Measurements from ENCODE around the gene HRAS. TPM values are rescaled to one million over a fixed set of nuclear protein-coding genes. Genes with fewer than 3 reads are reported as not detected.

HRAS gene
- total and polyA plus RNA-seq, 2 of the 13 experiments (the other 11 are each of a cell fraction or from before 2014, with no cell fraction given): 32.9 to 50.0 TPM

DNA sequence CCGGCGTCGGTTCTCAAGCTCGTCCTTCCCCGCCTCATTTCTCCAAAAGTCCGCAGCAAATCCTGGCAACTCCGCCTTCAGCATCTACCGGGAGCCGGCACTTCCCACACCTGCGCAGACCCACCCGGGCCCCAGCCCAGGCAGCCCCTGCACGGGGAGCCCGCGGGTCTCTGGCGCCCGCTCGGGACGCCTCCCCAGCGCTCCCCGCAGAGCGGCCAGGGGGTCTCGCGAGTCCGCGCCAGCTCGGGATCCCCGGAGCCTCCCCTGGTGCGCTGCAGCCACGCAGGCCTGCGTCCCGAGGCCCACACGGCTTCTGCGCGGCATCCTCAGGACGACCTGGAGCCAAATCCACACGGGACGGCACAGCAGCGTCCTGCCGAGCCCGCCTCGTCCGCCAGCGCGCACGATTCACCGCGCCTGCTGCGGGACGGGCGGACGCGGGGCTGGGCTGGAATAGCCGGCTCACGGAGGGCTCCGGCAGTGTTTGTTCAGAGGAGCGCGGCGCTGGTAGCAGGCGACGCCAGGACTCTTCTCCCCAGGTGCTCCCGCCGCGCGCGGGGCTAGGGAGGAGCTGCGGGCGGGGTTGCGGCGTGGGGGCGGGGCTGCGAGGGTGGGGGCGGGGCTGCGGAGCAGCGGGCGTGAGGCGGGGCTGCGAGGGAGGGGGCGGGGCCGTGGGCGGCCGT is 40.1 kb upstream of the HRAS start (continued):
- TF ChIP-seq, protein P1, sequence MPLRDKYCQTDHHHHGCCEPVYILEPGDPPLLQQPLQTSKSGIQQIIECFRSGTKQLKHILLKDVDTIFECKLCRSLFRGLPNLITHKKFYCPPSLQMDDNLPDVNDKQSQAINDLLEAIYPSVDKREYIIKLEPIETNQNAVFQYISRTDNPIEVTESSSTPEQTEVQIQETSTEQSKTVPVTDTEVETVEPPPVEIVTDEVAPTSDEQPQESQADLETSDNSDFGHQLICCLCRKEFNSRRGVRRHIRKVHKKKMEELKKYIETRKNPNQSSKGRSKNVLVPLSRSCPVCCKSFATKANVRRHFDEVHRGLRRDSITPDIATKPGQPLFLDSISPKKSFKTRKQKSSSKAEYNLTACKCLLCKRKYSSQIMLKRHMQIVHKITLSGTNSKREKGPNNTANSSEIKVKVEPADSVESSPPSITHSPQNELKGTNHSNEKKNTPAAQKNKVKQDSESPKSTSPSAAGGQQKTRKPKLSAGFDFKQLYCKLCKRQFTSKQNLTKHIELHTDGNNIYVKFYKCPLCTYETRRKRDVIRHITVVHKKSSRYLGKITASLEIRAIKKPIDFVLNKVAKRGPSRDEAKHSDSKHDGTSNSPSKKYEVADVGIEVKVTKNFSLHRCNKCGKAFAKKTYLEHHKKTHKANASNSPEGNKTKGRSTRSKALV (CRISPR knock-in tag; IDR thresholded peaks at IDR 0.05): peak; percentile 83
- TF ChIP-seq ZIK1 (CRISPR knock-in tag; IDR thresholded peaks at IDR 0.05; ENCODE audit: borderline replicate concordance, low read depth) (0 out of 2 replicates have a peak, but pooled peaks have one; percentile 16), GPN1 (CRISPR knock-in tag; IDR thresholded peaks at IDR 0.05; ENCODE audit: borderline replicate concordance) (no peak), ONECUT2 (CRISPR knock-in tag; IDR thresholded peaks at IDR 0.05) (no peak), CHCHD3 (CRISPR knock-in tag; IDR thresholded peaks at IDR 0.05) (0 out of 2 replicates have a peak, but pooled peaks have one; percentile 80), MED8 (CRISPR knock-in tag; IDR thresholded peaks at IDR 0.05; ENCODE audit: insufficient replicate concordance) (peak; percentile 59), ZNF75D (CRISPR knock-in tag; IDR thresholded peaks at IDR 0.05; ENCODE audit: borderline replicate concordance) (no peak), NCOA5 (CRISPR knock-in tag; IDR thresholded peaks at IDR 0.05) (no peak), MED13 (CRISPR knock-in tag; IDR thresholded peaks at IDR 0.05) (no peak), ZSCAN30 (CRISPR knock-in tag; IDR thresholded peaks at IDR 0.05) (no peak), ZNF615 (CRISPR knock-in tag; IDR thresholded peaks at IDR 0.05; ENCODE audit: borderline replicate concordance) (no peak), MIXL1 (CRISPR knock-in tag; IDR thresholded peaks at IDR 0.05) (no peak), TEAD2 (CRISPR knock-in tag; IDR thresholded peaks at IDR 0.05) (no peak), ZNF775 (CRISPR knock-in tag; IDR thresholded peaks at IDR 0.05; ENCODE audit: borderline replicate concordance) (no peak), RFX5 (IDR thresholded peaks at IDR 0.05; ENCODE audit: low read depth, low read length) (no peak)
- TF ChIP-seq, protein P2, sequence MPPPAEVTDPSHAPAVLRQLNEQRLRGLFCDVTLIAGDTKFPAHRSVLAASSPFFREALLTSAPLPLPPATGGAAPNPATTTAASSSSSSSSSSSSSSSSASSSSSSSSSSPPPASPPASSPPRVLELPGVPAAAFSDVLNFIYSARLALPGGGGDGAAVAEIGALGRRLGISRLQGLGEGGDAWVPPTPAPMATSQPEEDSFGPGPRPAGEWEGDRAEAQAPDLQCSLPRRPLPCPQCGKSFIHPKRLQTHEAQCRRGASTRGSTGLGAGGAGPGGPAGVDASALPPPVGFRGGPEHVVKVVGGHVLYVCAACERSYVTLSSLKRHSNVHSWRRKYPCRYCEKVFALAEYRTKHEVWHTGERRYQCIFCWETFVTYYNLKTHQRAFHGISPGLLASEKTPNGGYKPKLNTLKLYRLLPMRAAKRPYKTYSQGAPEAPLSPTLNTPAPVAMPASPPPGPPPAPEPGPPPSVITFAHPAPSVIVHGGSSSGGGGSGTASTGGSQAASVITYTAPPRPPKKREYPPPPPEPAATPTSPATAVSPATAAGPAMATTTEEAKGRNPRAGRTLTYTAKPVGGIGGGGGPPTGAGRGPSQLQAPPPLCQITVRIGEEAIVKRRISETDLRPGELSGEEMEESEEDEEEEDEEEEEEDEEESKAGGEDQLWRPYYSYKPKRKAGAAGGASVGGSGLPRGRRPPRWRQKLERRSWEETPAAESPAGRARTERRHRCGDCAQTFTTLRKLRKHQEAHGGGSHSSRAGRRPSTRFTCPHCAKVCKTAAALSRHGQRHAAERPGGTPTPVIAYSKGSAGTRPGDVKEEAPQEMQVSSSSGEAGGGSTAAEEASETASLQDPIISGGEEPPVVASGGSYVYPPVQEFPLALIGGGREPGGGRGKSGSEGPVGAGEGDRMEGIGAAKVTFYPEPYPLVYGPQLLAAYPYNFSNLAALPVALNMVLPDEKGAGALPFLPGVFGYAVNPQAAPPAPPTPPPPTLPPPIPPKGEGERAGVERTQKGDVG (CRISPR knock-in tag; IDR thresholded peaks at IDR 0.05; ENCODE audit: borderline replicate concordance): no peak
- TF ChIP-seq, protein P3, sequence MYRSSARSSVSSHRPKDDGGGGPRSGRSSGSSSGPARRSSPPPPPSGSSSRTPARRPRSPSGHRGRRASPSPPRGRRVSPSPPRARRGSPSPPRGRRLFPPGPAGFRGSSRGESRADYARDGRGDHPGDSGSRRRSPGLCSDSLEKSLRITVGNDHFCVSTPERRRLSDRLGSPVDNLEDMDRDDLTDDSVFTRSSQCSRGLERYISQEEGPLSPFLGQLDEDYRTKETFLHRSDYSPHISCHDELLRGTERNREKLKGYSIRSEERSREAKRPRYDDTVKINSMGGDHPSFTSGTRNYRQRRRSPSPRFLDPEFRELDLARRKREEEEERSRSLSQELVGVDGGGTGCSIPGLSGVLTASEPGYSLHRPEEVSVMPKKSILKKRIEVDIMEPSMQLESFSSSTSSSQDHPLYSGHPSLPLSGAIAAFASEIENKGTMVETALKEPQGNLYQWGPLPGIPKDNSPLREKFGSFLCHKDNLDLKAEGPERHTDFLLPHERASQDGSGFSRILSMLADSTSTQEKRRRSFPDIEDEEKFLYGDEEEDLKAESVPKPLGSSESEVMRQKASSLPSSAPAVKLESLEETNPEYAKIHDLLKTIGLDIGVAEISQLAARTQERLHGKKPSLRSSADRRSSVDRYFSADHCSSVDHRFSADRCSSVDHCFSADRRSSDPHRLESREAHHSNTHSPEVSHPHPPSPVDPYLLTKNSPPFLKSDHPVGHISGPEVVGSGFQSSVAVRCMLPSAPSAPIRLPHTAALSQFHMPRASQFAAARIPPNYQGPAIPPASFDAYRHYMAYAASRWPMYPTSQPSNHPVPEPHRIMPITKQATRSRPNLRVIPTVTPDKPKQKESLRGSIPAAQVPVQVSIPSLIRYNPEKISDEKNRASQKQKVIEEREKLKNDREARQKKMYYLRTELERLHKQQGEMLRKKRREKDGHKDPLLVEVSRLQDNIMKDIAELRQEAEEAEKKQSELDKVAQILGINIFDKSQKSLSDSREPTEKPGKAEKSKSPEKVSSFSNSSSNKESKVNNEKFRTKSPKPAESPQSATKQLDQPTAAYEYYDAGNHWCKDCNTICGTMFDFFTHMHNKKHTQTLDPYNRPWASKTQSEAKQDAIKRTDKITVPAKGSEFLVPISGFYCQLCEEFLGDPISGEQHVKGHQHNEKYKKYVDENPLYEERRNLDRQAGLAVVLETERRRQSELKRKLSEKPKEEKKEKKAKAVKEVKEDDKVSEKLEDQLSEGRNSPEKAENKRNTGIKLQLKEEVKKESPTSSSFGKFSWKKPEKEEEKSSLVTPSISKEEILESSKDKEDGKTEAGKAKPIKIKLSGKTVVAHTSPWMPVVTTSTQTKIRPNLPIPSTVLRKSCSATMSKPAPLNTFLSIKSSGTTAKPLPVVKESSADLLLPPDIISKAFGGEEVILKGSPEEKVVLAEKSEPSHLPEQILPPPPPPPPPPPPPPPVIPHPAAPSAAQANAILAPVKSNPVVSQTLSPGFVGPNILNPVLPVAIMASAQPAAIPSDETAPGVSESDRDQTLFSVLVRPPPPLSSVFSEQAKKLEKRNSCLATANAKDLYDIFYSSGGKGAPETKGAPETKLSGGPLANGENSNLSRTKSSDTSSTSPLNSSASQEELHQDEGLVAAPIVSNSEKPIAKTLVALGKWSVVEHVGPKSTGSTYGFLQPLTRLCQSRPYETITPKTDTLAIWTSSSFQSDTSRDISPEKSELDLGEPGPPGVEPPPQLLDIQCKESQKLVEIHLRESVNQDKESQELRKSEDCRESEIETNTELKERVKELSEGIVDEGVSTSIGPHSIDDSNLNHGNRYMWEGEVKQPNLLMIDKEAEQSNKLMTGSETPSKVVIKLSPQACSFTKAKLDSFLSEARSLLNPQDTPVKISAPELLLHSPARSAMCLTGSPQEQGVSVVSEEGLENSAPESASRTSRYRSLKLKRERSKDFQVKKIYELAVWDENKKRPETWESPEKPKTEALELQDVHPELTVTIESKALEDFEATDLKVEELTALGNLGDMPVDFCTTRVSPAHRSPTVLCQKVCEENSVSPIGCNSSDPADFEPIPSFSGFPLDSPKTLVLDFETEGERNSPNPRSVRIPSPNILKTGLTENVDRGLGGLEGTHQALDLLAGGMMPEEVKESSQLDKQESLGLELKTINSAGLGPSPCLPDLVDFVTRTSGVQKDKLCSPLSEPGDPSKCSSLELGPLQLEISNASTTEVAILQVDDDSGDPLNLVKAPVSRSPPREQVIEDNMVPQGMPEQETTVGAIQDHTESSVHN (CRISPR knock-in tag; IDR thresholded peaks at IDR 0.05): no peak
